ENCODE measurements around the gene POU2AF1. TPM values are rescaled to one million over a fixed set of nuclear protein-coding genes. Genes with fewer than 3 reads are reported as not detected.

Gene POU2AF1
- total and polyA plus RNA-seq, 4 donors, result 0.21 to 2.0 (median 0.83) TPM

- H3K27ac ChIP-seq (ENCODE audit: low read depth in 1 of 2, low read length in 2 of 2), result no peak overlapping the region
- WGBS, result 41% methylated on average over 10 of the region's 10 CpGs
- no peaks in the 10 kb centered on the region for H3K27me3 ChIP-seq (ENCODE audit: control insufficient read depth in 4 of 4, insufficient read depth in 4 of 4, low read length in 3 of 4)
- no peaks in the 10 kb centered on the region for H3K9me3 ChIP-seq (ENCODE audit: control insufficient read depth in 4 of 4, low read length in 3 of 4)
- no peaks in the 10 kb centered on the region for H3K36me3 ChIP-seq (ENCODE audit: control insufficient read depth in 4 of 4, insufficient read depth in 3 of 4, low read depth in 1 of 4, low read length in 3 of 4)
- no peak overlapping the region for H3K4me3 ChIP-seq (ENCODE audit: low read depth in 1 of 3, low read length in 3 of 3)
- no peak for DNase-seq (ENCODE audit: low spot score)
- no peak overlapping the region for H3K9ac ChIP-seq (ENCODE audit: low read depth in 1 of 2, low read length in 2 of 2)
- H3K4me1 ChIP-seq (ENCODE audit: control insufficient read depth in 4 of 4, insufficient read depth in 4 of 4, low read length in 3 of 4), result peaks cover 0 to 6% (median 1%) of the 10 kb centered on the region in 4 donors
- TF ChIP-seq FOXA1 (IDR thresholded peaks at IDR 0.05) (peak; percentile 21), REST (IDR thresholded peaks at IDR 0.05) (no peak)
Measured at GRCh38 chr11:111351374-111352055, 27.6 kb downstream of the POU2AF1 start.

- H3K4me1 ChIP-seq (ENCODE audit: control insufficient read depth in 4 of 4, insufficient read depth in 4 of 4, low read length in 3 of 4), result peaks cover 0 to 6% (median 1%) of the 10 kb centered on the region in 4 donors
- no peak for DNase-seq (ENCODE audit: low spot score)
- 76% methylated on average over 1 of the region's 1 CpG for WGBS
- H3K36me3 ChIP-seq (ENCODE audit: control insufficient read depth in 4 of 4, insufficient read depth in 3 of 4, low read depth in 1 of 4, low read length in 3 of 4), result no peaks in the 10 kb centered on the region
- H3K9me3 ChIP-seq (ENCODE audit: control insufficient read depth in 4 of 4, low read length in 3 of 4), result no peaks in the 10 kb centered on the region
- TF ChIP-seq MAX (IDR thresholded peaks at IDR 0.05) (no peak), TAF1 (conservative IDR thresholded peaks at IDR 0.05) (no peak), FOXA2 (IDR thresholded peaks at IDR 0.05) (no peak), HNF4G (IDR thresholded peaks at IDR 0.05) (no peak), HNF4A (conservative IDR thresholded peaks at IDR 0.05) (no peak), ATF3 (IDR thresholded peaks at IDR 0.05) (no peak), EGR1 (IDR thresholded peaks at IDR 0.05; ENCODE audit: low read depth in 2 of 2) (no peak), CTCF (IDR thresholded peaks at IDR 0.05; ENCODE audit: low read depth, low read length, missing input control) (no peak), GABPA (IDR thresholded peaks at IDR 0.05 in 1 of 2, conservative IDR thresholded peaks at IDR 0.05 in 1 of 2) (no peak), RXRA (IDR thresholded peaks at IDR 0.05) (no peak), FOXA1 (IDR thresholded peaks at IDR 0.05) (no peak), ZBTB33 (IDR thresholded peaks at IDR 0.05) (no peak), RAD21 (IDR thresholded peaks at IDR 0.05) (no peak), NR2F2 (IDR thresholded peaks at IDR 0.05) (no peak), JUND (IDR thresholded peaks at IDR 0.05) (no peak)
- no peak overlapping the region for H3K9ac ChIP-seq (ENCODE audit: low read depth in 1 of 2, low read length in 2 of 2)
- no peak overlapping the region for H3K27ac ChIP-seq (ENCODE audit: low read depth in 1 of 2, low read length in 2 of 2)
- H3K27me3 ChIP-seq (ENCODE audit: control insufficient read depth in 4 of 4, insufficient read depth in 4 of 4, low read length in 3 of 4), result no peaks in the 10 kb centered on the region
- H3K4me3 ChIP-seq (ENCODE audit: low read depth in 1 of 3, low read length in 3 of 3), result no peak overlapping the region
Measured at GRCh38 chr11:111350811-111351210, 28.3 kb downstream of the POU2AF1 start.

Data from liver (tissue), 9 donors.